Mammary epithelial cell (primary cell): ENCODE measurements around the gene HDAC10.

Experiments used
- CTCF ChIP-seq, 2 donors: IDR thresholded peaks in 1 of 2; conservative IDR thresholded peaks in 1 of 2; 2 replicates each; pipeline ENCODE4 v1.5.1; 2011 to 2012; ENCODE audit warnings: inconsistent platforms in 2 of 2, low read length in 2 of 2, mild to moderate bottlenecking in 2 of 2, control low read depth in 1 of 2, low read depth in 1 of 2; ENCODE audit not compliant: insufficient read depth in 1 of 2; ENCODE audit errors: extremely low read depth in 1 of 2
- EZH2 ChIP-seq: IDR thresholded peaks from 2 replicates; pipeline ENCODE4 v1.6.1; 2012; ENCODE audit warnings: low read length, inconsistent platforms, borderline replicate concordance

DNA sequence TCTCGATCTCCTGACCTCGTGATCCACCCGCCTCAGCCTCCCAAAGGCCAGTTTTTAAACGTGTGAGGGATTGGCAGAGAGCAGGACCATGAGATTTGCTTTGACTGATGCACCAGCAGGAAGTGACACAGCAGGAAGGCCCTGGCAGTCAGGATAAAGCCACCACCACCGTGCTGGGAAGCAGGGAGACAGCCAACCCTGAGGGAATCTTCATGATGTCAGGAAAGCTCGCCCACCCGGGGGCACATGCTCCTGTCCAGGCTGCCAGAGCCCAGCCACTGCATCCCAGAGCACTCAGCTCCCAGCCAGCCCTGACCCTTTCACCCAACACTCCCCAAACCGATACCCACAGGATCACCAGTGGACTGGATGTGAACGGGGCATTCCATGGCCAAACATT is 12.3 kb downstream of the HDAC10 start:
- no peak for TF ChIP-seq CTCF (conservative IDR thresholded peaks at IDR 0.05 in 1 of 2, IDR thresholded peaks at IDR 0.05 in 1 of 2; ENCODE audit: extremely low read depth in 1 of 2, insufficient read depth in 1 of 2, low read depth in 1 of 2, low read length in 2 of 2)
- TF ChIP-seq EZH2, result no peak
